ENCODE results near the gene ARNT2.

ARNT2 gene

DNA sequence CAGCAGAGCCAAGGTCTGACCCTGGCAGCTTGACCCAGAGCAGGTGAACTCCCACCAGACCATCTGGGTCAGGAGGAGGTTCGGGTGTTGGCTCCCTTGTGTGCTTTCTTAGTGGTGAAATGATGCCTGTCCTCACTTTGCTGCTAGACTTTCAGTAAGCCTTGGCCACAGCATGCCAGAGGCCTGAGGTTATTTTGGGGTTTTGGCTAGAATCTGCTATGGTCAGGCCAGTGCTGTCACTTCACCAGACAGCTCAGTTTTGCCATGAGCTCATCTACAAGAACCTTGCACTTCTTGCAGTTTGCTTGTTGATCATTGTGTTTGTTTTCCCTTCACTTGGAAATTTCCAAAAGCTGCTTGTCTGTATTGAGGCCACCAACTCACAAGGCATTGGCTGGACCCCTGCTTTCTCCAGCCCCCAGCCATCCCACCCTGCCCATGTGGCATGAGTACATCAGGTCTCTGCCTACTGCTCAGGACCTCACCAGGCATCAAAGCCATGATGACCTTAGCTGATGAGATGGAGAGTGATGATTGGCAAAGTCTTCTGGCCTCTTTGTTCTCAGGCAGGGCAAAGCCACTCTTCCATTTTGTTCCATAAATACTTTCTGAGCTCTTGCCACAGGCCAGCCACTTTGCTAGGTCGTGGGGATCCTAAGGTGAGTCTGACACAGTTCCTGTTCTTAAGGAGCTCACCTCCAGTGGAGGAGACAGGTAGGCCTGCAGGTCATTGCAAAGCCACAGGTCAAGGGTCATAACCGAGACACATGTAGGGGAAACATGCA, 122.6 kb downstream of the ARNT2 start:
- DNase-seq = no peak

DNA sequence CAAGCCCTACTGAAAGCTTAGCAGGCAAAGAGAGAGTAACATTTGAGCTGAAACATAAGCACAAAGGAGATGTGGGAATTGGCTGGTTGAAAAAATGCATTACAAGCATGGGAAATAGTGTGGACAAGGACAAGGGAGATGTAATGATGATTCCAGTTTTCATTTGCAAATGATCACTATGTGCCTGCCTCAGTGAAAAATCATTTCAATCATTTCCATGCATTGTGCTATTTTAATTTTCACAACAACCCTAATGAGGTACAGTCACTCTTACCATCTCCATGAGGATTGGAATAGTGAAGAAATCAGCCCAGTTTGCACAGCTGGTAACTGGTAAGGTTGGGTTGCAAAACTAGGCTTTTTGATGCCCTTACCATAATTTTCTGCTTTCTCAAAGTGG, 123.2 kb downstream of the ARNT2 start:
- DNase-seq = no peak

DNA sequence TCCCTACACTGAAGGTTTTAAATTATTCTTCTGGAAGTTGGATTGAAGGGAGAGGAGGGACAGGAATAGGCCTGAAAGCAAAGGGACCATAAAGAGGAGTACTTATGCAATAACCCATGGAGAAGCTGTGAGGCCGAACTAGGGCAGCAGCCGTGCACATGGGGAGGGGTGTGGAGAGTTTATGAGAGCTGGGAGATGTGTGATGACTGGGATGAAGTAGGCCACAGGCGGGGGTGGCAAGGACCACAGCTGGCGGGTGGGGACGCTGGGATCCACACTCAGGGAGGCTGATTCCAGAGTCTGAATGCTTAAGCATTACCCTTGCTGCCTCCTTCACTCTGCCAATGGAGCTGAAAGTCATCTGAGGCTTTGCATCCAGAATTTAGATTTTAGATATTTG, 123.8 kb downstream of the ARNT2 start:
- no peak for DNase-seq

DNA sequence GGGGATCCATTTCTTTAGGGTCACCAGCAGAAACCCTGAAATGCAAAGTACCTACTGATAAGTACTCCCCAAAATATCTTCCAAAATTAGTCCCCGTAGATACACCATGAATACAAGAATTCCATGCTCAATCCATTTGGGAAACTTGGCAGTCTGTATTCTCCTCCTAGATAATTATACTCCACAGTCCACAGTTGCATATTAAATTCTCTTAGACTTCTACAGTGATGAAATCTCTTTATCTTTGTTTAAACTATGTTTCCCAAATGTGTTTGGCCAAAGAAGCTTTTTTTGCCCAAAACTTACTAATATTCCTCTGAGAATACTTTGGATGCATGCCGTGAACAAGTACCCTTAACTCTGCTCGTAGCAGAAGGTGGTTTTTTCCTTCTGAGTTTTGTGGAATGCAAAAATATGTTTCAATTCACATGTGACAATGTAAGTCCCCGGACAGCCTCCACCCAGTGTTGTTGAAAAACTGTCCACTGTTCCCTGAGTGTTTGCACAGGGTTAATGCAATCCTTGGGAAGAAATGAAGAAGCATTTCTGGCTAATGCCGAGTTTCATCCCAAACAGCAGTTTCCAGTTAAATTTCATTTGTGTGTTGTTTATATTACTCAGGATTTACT, 126.7 kb downstream of the ARNT2 start:
- DNase-seq = no peak

DNA sequence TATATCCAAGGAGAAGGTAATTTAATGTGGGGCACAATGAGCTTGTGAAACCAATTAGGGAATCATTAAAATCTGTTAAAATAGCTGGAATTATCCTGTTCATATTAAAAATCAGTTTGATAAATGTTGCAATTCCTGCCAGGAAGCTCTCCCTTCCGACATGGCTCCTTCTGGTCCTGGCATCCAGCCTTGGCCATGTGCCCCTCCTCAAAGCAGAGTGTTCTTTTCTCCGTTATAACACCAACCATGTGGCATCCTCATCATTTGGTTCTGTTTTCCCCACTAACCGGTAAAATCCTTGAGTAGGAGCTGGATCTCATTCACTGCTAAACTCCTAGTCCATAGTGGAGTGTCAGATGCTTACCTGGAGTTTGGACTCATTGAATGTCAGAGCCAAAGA, 127.2 kb downstream of the ARNT2 start:
- DNase-seq = no peak

DNA sequence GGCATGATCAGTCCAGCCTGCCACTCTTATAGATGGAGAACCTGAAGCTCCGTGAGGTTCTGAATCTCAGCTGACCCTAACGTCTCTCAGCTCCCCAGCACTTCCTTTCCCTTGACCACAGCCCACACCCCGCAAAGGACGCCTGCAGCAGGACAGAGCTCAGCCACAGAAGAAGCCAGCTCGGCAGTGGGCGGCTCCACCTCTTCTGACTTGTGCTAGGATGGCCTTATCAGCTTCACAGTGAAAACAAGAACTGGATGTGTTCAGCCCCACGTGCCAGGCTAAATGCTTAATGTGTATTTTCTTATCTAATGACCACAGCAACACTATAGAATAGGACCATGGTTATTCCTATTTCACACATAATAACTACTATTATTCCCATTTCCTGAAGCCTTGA, 127.6 kb downstream of the ARNT2 start:
- no peak for DNase-seq

DNA sequence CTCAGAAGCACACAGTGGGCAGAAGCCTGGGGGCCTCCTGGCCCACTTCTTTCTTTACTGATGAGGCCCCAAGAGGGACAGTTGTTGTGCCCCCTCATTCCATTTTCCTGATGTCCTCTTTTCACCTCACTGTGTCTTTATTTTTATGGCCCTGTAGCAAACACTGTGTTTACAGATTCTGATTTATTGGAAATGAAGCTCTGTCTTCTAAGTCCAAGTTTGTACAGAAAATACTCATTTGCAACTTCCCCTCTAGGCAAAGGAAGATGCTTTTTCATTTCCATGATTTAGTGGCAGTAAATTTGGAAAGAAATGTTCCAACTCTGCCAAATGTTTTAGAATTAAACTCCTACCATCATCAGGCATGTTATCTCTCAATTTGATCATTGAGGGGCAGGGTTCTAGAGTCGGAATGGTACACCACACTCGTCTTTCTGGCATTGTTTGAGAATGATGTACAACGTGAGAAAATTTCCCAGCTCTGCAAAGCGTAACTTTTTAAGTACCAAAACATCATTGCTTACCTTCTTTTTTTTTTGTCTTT, 129.7 kb downstream of the ARNT2 start:
- DNase-seq = no peak

DNA sequence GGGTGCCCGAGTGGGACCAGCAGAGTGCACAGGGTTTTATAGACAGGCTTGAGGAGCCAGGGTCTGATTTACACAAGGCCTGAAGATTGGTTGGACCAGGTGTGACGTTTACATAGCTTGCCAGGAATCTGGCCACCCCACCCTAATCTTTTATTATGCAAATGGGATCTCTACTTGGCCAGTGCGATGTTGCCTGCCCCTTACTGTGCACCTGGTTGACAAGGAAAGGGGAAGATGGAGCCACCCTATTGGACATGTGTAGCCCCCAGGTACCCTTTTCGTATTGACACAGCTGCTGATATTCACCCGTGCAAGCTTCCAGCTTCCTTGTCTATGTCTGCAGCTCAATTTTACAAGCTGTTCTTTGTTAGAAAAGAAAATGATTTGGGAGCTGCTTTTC, 132.0 kb downstream of the ARNT2 start:
- DNase-seq = no peak

DNA sequence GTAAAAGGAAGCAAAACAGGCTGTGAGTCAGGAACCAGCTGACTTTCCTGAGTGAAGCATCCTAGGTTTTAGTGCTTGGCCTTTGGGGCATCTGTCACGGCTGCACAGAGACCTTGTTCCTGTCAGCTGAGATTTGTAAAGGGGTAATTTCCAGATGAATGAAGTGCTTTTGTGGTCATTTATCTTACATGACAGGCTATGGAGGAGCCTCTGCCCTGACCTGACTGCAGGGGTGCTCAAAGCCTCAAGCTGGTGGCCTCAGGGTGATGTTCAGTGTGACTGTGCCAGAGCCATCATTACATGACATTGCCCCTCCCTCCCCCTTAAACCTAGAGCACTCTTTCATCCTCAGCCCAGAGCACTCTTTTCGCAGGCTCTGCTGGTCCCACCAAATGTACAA, 132.5 kb downstream of the ARNT2 start:
- DNase-seq = no peak

DNA sequence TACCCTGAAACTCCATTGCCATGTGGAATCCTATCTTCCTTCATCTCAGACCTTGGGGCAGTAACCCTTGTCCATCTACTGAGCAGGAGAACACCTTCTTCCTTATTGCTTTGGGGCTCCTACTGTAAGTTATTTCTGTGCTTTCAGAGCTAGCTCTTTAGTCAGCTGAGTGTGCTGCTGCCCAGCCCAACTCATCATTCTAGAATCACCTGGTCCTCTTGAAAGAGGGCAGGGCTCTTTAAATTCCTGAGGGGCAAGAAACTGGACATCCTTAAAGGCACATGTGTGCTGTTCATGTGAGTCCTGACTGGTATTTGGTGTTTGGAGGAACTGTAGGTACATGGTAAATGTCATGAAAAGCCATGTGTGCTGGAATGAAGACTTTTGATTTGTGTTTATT, 140.9 kb downstream of the ARNT2 start:
- DNase-seq = no peak

DNA sequence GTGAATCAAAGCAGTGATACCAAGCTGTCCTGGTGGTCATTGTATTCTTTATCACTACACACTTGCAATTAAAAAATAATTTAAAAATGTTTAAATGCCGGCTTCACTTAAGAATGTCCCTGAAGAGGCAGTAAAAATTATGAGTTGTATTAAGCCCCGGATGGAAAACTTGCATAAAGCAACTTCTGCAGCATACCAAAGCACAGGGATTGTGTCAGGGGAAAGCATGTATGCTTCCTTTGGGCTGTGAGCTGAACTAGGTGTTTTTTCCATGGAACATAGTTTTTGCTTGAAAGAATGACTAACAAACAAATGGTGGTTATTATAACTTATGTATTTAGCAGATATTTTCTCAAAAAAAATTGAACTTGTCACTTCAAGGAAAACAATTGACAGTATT, 143.1 kb downstream of the ARNT2 start:
- DNase-seq = no peak

DNA sequence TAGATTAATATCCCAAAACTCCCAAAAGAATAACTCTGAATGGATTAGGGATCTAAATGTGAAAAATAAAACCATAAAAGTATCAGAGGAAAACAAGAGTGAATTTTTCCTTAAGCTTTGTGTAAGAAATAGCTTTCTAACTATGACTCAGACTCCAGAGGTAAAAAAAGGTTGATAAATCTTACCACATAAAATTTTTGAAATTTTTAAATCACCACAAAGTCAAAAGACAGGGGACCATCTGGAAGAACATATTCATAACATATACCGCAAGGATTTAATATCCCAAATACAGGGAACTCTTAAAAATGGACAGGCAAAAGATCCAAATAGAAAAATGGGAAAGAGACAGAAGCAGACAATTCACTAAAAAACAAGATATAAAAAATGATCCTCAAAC, 145.0 kb downstream of the ARNT2 start:
- no peak for DNase-seq

DNA sequence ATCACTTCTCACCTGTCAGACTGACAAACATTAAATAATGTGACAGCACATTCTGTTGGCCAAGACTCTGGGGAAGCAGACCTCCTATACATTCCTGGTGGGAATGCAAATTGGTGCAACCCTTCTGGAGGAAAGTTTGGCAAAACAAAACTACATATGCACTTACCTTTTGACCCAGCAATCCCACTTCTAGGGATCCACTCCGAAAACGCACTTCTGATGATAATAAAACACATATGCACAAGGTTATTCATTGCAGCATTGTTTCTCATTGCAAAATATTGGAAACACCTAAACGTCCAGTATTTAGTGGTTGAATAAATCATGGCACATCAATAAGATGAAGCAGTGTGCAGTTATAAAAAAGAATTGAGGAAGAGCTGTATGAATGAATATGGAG, 145.5 kb downstream of the ARNT2 start:
- DNase-seq = no peak

DNA sequence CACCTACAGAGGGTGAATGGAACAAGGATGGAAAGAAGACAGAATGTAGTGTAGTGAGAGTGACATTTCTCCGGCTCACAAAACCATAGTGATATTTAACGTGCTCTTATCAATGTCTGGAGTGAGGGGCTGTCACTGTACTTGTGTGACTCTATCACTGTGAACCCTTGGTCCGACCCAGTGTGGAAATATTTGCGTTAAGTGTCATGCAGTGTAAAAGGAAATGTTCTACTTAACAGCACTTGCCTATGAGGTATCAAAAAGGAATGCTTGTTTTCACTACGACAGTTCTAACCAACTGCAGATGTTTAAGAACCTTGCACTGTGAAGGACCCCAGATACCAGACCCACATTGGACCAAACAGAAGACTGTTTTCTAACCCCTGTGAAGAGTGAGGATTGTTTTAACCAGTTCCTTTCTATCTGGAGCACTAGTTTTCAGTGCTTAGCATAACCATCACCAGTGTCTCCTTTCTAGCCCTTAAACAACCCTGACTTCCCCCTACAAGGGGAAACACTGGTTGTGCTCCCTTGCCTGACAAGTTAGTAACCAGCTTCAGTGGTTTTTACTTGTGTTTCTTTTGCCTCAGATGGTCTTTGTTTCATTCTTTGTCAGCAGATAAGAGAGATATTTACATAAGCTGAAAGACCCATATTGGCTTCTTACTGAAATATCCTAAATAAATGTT, 146.2 kb downstream of the ARNT2 start:
- DNase-seq = no peak

DNA sequence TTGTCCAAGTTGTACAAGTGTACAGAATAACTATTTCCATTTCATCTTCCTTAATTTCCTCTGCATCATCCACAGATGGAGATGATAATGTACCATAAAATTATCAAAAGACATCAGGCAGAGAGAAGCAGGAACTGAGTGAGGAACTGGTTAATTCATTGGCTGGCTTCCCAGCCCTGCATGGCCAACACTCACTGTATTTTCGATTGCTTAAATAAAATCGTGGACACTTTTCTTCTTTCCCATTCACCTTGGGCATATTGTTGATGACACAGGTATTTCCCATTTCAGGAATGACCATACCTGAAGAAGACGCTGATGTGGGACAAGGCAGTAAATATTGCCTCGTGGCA, 146.7 kb downstream of the ARNT2 start:
- no peak for DNase-seq

DNA sequence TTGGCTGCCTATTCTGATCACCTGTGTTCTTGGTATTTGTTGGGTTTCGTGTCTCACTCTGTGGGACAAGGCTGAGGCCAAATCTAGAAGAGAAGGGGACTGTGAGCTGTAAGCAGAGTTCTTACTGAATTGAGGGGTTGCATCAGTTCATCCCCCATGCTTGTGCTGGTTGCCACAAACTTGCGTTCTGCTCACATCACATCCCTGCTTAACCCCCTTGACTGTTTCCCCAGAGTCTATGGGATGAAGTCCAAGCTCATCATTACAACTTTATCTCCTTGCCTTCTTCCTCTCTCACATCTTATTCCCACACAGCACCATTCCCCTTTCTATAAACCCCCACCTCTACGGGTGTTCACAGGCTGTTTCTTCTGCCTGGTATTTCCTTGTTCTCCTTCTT, 147.2 kb downstream of the ARNT2 start:
- no peak for DNase-seq

DNA sequence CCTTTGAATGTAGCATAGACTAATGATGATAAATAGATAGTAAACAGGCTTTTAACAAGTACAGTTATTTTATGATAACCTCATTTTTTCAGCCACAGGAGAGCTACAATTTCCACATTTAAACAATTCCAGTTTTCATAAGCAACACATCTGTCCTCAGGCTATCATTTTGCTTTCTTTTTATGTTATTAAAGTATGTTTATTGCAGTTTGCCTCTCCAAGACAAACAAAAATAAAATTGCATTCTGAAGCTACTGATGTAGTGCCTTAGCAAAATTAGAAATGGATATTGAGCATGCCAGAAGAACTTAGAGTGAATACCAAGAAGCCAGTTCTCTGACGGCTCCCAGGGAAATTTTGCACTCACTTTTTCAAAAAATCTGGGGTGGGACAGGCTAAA, 150.4 kb downstream of the ARNT2 start:
- no peak for DNase-seq

DNA sequence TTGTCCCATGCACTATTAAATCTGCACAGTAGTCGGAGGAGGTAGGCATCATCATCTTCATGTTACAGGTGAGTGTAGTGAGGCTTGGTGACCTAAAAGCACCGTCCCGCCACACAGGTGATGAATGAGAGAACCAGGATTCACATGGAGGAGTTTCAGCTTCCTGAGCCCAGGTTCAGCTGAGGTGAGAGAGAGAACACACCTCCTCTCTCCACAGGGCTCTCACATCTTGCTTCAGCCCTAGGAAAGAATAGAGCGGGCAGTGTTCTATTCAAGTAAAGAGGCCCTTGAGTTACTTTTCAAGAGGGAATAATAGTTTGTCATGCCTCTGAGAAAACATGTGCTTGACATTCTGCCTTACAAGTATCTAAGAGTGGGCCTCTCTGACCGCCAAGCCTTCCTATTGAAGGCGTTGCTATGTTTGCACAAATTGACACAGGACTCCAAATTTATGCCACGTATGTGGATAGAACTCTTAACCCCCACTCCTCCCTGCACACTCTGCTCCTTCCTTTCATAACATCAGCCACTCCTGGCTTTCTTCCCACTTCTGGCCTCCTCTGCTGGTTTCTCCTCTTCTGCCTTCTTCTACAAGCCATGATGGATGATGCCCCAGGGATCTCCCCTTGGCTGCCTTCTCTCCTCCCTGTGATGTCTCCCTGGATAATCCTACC, 152.6 kb downstream of the ARNT2 start:
- no peak for DNase-seq

DNA sequence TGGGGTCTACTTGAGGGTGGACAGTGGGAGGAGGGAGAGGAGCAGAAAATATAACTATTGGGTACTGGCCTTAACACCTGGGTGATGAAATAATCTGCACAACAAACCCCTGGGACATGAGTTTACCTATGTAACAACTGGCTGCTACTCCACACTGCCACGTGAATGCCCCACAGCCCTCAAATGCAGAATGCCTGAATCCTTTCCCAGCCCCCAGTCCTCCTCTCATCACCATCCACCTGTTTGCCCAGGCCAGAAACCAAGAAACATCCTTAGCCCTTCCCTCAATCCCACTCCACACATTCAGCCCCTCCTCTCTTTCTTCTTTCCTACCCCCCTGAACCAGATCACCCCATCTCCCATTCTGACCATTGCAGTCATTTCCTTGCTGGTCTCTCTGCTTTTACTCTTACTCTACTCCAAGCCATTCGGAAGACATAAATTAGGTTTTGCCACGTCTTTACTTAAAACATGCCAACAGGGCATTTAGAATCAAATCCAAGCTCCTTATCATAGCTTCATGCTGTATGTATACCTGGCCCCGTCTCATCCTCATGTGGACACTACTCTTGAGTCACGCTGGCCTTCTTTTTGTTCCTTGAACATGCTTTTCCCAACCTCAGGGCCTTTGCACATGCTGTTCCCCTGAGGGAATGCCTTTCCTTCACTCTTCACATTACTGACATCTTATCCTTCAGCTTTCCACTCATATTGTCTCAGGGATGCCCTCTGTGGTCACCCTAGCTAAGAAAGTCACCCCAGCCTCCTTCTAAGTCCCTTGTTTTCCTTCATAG, 153.5 kb downstream of the ARNT2 start:
- no peak for DNase-seq

DNA sequence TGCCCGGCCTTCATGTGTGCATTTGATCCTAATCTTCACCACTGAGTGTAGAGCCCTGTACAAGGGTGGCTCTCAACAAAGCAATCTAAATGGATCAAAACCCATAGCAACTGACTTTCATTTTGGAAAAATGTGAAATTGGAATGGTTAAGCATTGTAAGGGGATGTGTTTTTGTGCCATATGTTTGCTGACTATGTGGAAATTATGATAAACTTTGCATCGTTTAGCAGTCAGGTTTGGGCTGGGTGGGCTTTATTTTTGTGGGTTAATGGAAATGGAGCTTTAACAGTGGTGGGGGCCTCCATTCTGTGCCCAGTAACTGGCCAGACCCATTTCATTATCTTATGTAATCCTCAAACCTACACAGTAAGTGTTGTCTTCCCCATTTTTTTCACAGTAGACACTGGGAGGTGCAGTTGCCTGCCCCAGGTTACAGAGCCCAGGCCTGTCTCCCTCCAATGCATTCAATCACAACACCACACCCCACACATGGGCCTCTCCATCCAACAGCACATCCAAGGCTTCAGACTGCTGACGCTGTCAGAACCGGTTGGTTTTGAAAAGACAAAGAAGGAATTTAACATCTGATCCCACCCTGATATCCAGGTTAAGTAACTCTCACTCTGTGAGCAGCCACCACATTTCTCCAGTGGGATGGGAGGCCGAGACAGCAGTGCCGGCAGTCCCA, 154.6 kb downstream of the ARNT2 start:
- DNase-seq = no peak

DNA sequence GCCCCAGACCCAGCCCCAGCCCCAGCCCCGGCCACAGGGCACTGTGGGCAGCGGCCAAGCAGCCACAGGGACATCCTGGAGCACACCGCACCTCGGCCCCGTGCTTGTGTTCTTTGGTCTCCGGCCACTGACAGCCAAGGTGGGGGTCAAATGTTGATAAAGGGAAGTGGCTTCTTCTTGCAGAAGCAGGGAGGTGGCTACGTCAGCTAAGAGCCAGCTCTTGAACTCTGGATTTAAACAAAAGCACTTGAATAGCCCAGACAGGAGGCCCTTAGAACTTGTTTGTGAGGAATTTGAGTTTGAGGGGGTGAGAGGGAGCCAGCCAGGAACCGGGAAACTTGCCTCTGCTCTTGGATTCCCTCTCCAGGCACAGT, 155.1 kb downstream of the ARNT2 start:
- peak; percentile 8 for DNase-seq

DNA sequence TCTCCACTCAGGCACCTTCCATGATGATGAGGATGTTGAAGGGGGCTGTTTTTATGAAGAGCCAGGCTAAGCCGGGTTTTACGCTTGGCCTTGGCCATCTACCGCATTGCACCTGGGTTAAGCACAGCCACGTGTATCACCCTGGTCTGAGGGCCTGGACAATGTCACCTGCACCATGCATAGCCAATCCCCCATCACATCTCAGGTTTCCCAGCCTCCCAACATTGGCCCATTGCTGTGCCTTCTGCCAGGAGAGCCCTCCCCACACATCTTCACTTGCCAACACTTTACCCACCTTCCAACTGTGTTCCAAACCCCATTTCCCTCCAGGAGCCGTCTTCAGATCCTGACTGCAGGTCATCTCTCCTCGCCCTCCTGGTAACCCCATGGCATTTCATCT, 155.6 kb downstream of the ARNT2 start:
- DNase-seq = no peak
